ENCODE data around the gene RNF149.
"Not testable (repeated sequence)": the region's sequence is repeated elsewhere in the genome, so short reads cannot be mapped to it uniquely, and the experiment has no call there.

The RNF149 gene

GRCh38 chr2:101253013-101253702 is 55.3 kb downstream of the RNF149 start:
- no peak for DNase-seq

GRCh38 chr2:101252408-101253012 is 56.0 kb downstream of the RNF149 start, which contains the start of gene CNOT11:
Gene CNOT11 (plus strand): TSS chr2:101252886. CDS start chr2:101252965, 79 bp downstream.
- peak; percentile 87 for DNase-seq

GRCh38 chr2:101251844-101252407 is 56.6 kb downstream of the RNF149 start:
- no peak for DNase-seq

- DNase-seq, result not testable (repeated sequence)
Measured at GRCh38 chr2:101251246-101251781, 57.2 kb downstream of the RNF149 start.

GRCh38 chr2:101249826-101250225 is 58.7 kb downstream of the RNF149 start:
- DNase-seq, result no peak

GRCh38 chr2:101248756-101249155 is 59.7 kb downstream of the RNF149 start:
- not testable (repeated sequence) for DNase-seq

GRCh38 chr2:101245468-101245867 is 63.0 kb downstream of the RNF149 start:
- DNase-seq, result not testable (repeated sequence)

GRCh38 chr2:101244899-101245298 is 63.6 kb downstream of the RNF149 start:
- not testable (repeated sequence) for DNase-seq

- not testable (repeated sequence) for DNase-seq
Measured at GRCh38 chr2:101244373-101244772, 64.1 kb downstream of the RNF149 start.

- no peak for DNase-seq
Measured at GRCh38 chr2:101241158-101241557, 67.3 kb downstream of the RNF149 start.

- DNase-seq, result not testable (repeated sequence)
Measured at GRCh38 chr2:101240694-101241093, 67.8 kb downstream of the RNF149 start.

GRCh38 chr2:101239760-101240118 is 68.8 kb downstream of the RNF149 start:
- DNase-seq, result not testable (repeated sequence)

- no peak for DNase-seq
Measured at GRCh38 chr2:101238930-101239759, 69.4 kb downstream of the RNF149 start.

- DNase-seq, result not testable (repeated sequence)
Measured at GRCh38 chr2:101237944-101238343, 70.6 kb downstream of the RNF149 start.

GRCh38 chr2:101235956-101236355 is 72.5 kb downstream of the RNF149 start:
- not testable (repeated sequence) for DNase-seq

- no peak for DNase-seq
Measured at GRCh38 chr2:101234169-101234938, 74.1 kb downstream of the RNF149 start.

GRCh38 chr2:101232770-101233169 is 75.7 kb downstream of the RNF149 start:
- DNase-seq, result no peak

- no peak for DNase-seq
Measured at GRCh38 chr2:101231937-101232730, 76.4 kb downstream of the RNF149 start.

- DNase-seq, result no peak
Measured at GRCh38 chr2:101231240-101231639, 77.3 kb downstream of the RNF149 start.

- DNase-seq, result no peak
Measured at GRCh38 chr2:101230541-101231001, 77.9 kb downstream of the RNF149 start.
